ENCODE data around the gene CRTC3.

- no peak for TF ChIP-seq CTCF (conservative IDR thresholded peaks at IDR 0.05; ENCODE audit: low read length)
- no peak for TF ChIP-seq EZH2phosphoT487 (IDR thresholded peaks at IDR 0.05; ENCODE audit: borderline replicate concordance)
Measured at GRCh38 chr15:90647326-90647725, 117.6 kb downstream of the CRTC3 start.
